HG02870 (cell line): Measurements from ENCODE around the gene TPP1.

Experiments used
- ATAC-seq: cut with Tn5 transposase; IDR thresholded peaks from one replicate; pipeline ENCODE4 v1.9.1; 2021; ENCODE audit warnings: mild to moderate bottlenecking, moderate library complexity; ENCODE audit not compliant: unreplicated experiment

Gene TPP1

DNA sequence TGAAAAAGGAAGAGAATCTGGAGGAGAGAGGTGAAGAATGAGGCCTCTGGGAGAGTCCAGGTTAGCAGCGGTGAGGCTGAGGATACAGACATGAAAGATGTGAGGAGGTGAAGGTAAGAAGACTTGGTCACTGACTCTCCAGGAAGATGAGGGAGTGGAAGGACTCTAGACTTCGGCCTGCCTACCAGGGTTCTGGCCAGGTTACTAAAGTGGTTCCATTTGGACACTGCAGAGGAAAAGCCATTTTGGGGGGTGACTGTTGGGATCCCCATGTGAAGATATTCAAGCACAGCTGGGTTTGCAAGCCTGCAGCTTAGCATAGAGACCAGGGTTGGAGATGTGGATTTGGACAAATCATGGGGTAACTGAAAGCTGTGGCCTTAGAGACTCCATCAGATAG is 28.6 kb upstream of the TPP1 start:
- ATAC-seq = no peak

- ATAC-seq = peak; percentile 95
These were observed 27.9 kb upstream of the TPP1 start for GRCh38 chr11:6646918-6647679.

DNA sequence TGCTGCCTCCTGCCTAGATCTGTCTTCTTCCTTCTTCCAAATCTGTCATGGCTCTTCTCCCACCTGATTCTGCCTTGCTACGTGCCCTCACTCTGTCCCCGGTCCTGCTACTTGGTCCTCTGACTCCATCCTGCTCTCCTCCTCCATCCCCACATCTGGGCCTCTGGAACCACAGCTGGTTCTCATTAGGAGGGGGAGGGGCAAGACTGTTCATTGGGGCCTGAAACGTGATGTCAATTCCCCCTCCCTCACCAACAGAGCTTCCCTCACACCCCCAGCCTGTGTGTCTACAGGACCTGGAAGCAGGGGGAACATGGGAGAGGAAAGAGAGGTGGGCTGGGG is 27.3 kb upstream of the TPP1 start:
- no peak for ATAC-seq

DNA sequence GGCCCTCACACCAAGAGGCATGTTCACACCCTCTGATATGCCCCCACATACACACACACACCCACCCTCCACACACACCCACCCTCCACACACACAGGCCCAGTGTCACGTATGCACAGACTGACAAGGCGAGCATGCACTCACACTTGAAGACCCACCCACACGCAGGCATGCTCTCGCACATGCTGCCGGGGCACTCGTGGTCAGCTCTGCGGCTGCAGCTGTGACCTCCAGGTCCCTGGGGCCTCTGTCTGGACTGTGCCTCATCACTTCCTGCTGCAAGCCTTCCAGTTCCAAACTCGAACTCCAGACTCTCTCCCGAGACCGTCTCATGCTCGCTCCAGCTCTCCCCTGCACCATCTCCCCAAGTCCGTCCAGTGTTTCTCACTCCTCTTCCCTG is 26.8 kb upstream of the TPP1 start:
- ATAC-seq = no peak

GRCh38 chr11:6642957-6643356 is 23.7 kb upstream of the TPP1 start:
- no peak for ATAC-seq

DNA sequence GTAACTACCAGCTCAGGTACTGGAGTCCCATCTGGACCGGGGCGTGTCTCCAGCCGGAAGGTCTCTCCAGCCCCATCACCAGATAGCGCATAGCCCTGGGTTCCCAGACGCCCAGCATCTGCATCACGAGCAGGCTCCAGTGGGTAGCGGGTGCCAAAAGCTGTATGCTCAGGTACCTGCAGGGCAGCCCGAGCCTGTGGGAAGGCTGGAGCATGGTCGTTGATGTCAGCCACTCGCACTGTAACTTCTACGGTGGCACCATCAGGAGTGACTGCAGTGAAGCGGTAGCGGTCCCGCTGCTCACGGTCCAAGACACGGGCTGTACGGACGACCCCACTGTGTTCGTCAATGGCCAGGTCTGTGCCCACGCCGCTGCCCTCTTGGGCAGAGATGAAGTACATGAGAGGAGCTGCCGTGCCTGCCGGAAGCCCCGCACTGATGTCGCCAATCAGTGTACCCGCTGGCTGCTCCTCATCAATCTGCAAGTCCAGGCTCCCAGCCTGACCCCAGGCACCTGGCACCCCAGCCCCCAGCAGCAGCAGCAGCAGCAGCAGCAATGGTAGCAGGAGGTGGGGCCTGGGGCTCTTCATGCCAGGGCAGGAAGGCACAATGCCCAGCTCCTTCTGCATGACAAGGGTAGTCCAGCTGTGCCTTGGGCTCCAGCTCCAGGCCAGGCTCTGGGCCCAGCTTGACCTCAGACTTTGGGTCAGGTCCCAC is 21.9 kb upstream of the TPP1 start:
- no peak for ATAC-seq

- no peak for ATAC-seq
These were observed 21.1 kb upstream of the TPP1 start for GRCh38 chr11:6640036-6640984.

GRCh38 chr11:6638429-6638828 is 19.2 kb upstream of the TPP1 start:
- no peak for ATAC-seq

- ATAC-seq = no peak
These were observed 18.6 kb upstream of the TPP1 start for GRCh38 chr11:6637871-6638270.

DNA sequence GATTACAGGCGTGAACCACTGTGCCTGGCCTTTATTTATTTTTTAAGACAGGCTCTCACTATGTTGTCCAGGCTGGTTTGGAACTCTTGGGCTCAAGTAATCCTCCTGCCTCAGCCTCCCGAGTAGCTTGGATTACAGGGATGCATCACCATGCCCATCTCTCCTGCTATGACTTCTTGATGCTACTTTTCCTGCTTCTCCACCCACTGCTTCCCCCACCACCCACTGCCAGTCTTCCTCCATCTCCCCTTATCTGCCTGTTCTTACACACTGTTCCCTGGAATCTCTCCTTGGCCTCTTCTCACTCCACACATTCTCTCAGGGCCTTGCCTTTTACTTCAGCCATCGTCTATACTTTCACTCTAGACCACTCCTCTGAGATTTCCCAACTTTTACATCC is 17.3 kb upstream of the TPP1 start:
- ATAC-seq = no peak

GRCh38 chr11:6635082-6635932 is 16.1 kb upstream of the TPP1 start:
- ATAC-seq = no peak

GRCh38 chr11:6634534-6634933 is 15.3 kb upstream of the TPP1 start:
- ATAC-seq = no peak

- no peak for ATAC-seq
These were observed 14.5 kb upstream of the TPP1 start for GRCh38 chr11:6633422-6634408.

DNA sequence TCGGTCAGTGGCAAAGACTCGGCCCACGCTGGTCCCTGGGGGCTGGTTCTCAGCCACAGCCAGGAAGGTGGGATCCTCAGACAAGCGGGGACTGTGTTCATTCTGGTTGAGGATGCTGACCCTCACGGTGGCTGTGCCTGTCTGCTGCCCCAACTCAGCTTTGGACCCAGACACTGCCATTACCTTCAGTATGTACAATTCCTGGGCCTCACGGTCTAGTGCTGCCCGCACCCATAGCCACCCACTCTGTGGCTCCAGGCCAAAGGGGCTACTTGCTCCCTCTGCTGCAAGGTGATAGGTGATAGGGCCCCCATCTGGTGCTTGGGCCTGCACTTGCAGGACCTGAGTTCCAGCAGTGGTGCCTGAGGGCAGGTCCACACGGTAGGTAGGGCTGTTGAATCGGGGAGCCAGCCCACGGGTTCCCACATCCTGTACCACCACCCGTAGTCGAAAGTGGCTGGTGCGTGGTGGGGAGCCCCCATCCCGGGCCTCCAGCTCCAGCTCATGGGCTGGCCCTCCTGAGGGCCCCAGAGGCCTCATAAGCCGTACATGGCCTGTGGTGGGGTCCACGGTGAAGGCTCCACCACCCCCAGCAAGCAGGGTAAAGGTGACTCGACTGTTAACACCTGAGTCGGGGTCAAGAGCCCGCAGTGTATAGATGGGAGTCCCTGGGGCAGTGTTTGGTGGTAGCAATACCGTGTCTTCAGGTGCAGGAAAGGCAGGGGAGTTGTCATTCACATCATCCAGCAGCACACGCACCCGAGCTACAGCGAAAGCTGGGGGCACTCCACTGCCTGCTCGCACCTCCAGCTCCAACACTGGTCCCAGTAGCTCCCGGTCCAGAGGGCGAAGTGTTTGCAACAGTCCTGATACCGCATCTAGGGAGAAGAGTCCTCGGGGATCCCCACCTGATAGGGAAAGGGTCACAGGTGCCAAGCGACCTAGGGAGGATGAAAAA is 13.2 kb upstream of the TPP1 start:
- no peak for ATAC-seq

DNA sequence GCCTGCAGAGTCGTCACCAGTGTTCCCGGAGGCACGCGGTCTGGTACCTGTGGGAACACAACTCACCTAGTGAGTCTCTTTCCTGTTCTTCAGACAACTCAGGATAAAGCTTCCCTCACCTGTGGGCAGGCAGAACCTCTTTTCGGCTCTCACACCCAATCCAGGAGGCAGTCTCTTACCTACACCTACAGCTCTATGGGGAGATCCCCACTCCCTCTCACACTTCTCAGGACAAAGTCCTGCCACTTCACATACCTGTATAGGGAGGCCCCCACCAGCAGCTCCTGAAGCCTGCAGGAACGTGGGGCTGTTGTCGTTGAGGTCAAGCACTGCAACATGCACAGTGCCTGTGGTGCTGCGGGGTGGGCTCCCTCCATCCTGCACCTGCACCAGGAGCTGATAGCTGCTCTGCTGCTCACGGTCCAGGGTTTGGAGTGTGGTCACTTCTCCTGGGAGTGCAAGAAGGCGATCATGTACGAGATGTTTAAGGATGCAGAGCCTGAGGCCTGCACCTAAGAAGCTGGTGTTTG is 12.2 kb upstream of the TPP1 start:
- ATAC-seq = no peak

GRCh38 chr11:6630632-6631291 is 11.5 kb upstream of the TPP1 start:
- no peak for ATAC-seq

GRCh38 chr11:6629892-6630631 is 10.8 kb upstream of the TPP1 start:
- ATAC-seq = no peak
